Endodermal cell (in vitro differentiated cells): Measurements from ENCODE around the gene GARIN5A. TPM values are rescaled to one million over a fixed set of nuclear protein-coding genes. Genes with fewer than 3 reads are reported as not detected.
A peak's percentile ranks its signal among the peaks of the same experiment; 100 is the strongest.

Experiments
- DNase-seq: peaks from one replicate; pipeline ENCODE4 v3.0.0-alpha.2; 2017
- H3K27ac ChIP-seq: 2 replicates; pipeline ENCODE4 v1.5.1; 2013; ENCODE audit warnings: mild to moderate bottlenecking, low read depth, low read length, moderate library complexity
- H3K27me3 ChIP-seq: 2 replicates; pipeline ENCODE4 v1.6.1; 2013; ENCODE audit warnings: mild to moderate bottlenecking, low read length, moderate library complexity; ENCODE audit not compliant: insufficient read depth, control insufficient read depth, poor library complexity, severe bottlenecking
- H3K36me3 ChIP-seq: 2 replicates; pipeline ENCODE4 v1.7.0; 2013; ENCODE audit warnings: mild to moderate bottlenecking, low read length, moderate library complexity; ENCODE audit not compliant: control insufficient read depth, insufficient read depth
- H3K4me1 ChIP-seq: one replicate; pipeline ENCODE4 v1.7.0; 2013; ENCODE audit warnings: low read length; ENCODE audit not compliant: control insufficient read depth, insufficient read depth
- H3K4me3 ChIP-seq: 2 replicates; pipeline ENCODE4 v1.5.1; 2013; ENCODE audit warnings: mild to moderate bottlenecking, low read length, moderate library complexity
- H3K9ac ChIP-seq: 2 replicates; pipeline ENCODE4 v1.6.1; 2013; ENCODE audit warnings: mild to moderate bottlenecking, low read length, moderate library complexity; ENCODE audit not compliant: poor library complexity, severe bottlenecking; ENCODE audit errors: extremely low read depth
- H3K9me3 ChIP-seq: 2 replicates; pipeline ENCODE4 v1.6.1; 2013; ENCODE audit warnings: mild to moderate bottlenecking, low read length, moderate library complexity; ENCODE audit not compliant: control insufficient read depth
- H3K27ac Mint-ChIP-seq: 2 replicates; pipeline ENCODE4 v1.8.0; 2020; ENCODE audit warnings: mixed read lengths
- H3K27me3 Mint-ChIP-seq: 2 replicates; pipeline ENCODE4 v1.8.0; 2021; ENCODE audit warnings: mild to moderate bottlenecking, mixed read lengths; ENCODE audit not compliant: insufficient read depth
- H3K36me3 Mint-ChIP-seq: 2 replicates; pipeline ENCODE4 v1.8.0; 2020; ENCODE audit warnings: low read depth, mixed read lengths
- H3K4me1 Mint-ChIP-seq: 2 replicates; pipeline ENCODE4 v1.8.0; 2020; ENCODE audit warnings: mixed read lengths
- H3K4me3 Mint-ChIP-seq: 2 replicates; pipeline ENCODE4 v1.8.0; 2020; ENCODE audit warnings: mild to moderate bottlenecking, moderate library complexity, mixed read lengths
- H3K9me3 Mint-ChIP-seq: 2 replicates; pipeline ENCODE4 v1.8.0; 2020; ENCODE audit warnings: mild to moderate bottlenecking, mixed read lengths
- WGBS, 2 experiments: methylation state at CpG; one replicate each; pipeline versions ENCODE4 v1.1.5 to v1.1.7; 2013; ENCODE audit warnings: missing lambda C conversion rate in 2 of 2, mixed read lengths in 1 of 2; ENCODE audit not compliant: insufficient coverage in 1 of 2, insufficient read length in 1 of 2; 5-methylcytosine and 5-hydroxymethylcytosine counted together
- total RNA-seq, 2 donors: library from RNA; stranded (reverse); fragmentation: NEBNext Ultra II Directional in 1 of 2; extraction: Animal tissue kit (Norgen Biotek cat#: 25700) in 1 of 2; gene quantifications; 2 replicates in 1 of 2; 3 replicates in 1 of 2; pipeline ENCODE4 v1.2.1, GENCODE V29; 2021
- TF ChIP-seq, protein P1 (sequence below): fragments of 200-600 bp; sonication (generic); conservative IDR thresholded peaks from 2 replicates; pipeline ENCODE4 v1.5.0; 2021; ENCODE audit warnings: antibody characterized with exemption, mild to moderate bottlenecking

GARIN5A gene
- total RNA-seq, 2 donors from 2014 or later = 8.3 to 9.5 TPM

DNA sequence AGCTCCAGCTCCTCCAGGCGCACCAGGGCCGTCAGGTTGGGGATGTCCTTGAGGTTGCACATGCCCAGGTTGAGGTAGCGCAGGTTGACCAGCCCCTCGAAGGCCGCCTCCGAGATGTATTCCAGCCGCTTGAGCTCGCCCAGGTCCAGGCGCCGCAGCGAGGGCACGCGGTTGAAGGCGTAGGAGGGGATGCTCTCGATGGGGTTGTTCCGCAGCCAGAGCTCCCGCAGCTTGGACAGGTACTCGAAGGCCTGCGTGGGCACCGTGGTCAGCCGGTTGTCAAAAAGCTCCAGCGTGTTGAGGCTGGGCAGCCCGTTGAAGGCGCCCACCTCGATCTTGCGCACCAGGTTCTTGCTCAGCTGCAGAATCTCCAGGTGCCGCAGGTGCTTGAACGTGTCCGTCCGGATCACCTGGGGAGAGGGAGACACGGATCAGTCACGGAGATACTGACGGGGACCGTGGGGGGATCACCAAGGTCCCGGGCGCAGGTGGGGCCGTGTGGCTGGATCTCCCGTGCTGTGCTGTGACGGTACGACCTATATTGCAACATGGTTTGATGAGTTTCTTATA lies 42.4 kb upstream of the GARIN5A start:
- Mint-ChIP-seq H3K36me3 (no peaks in the 10 kb centered on the region), H3K4me1 (no peaks in the 10 kb centered on the region), H3K27me3 (peaks cover 33% of the 10 kb centered on the region), H3K9me3 (peaks cover 5% of the 10 kb centered on the region), H3K4me3 (no peak overlapping the region), H3K27ac (no peak overlapping the region)
- no peaks in the 10 kb centered on the region for H3K4me1 ChIP-seq
- WGBS, 2 experiments = 93 to 96% methylated on average over 33 to 40 of the region's 40 CpGs
- no peak overlapping the region for H3K4me3 ChIP-seq
- TF ChIP-seq, protein P1, sequence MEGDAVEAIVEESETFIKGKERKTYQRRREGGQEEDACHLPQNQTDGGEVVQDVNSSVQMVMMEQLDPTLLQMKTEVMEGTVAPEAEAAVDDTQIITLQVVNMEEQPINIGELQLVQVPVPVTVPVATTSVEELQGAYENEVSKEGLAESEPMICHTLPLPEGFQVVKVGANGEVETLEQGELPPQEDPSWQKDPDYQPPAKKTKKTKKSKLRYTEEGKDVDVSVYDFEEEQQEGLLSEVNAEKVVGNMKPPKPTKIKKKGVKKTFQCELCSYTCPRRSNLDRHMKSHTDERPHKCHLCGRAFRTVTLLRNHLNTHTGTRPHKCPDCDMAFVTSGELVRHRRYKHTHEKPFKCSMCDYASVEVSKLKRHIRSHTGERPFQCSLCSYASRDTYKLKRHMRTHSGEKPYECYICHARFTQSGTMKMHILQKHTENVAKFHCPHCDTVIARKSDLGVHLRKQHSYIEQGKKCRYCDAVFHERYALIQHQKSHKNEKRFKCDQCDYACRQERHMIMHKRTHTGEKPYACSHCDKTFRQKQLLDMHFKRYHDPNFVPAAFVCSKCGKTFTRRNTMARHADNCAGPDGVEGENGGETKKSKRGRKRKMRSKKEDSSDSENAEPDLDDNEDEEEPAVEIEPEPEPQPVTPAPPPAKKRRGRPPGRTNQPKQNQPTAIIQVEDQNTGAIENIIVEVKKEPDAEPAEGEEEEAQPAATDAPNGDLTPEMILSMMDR = no peak
- no peak overlapping the region for H3K27ac ChIP-seq
- no peaks in the 10 kb centered on the region for H3K9me3 ChIP-seq
- no peaks in the 10 kb centered on the region for H3K27me3 ChIP-seq
- no peak for DNase-seq
- H3K9ac ChIP-seq = no peak overlapping the region
- no peaks in the 10 kb centered on the region for H3K36me3 ChIP-seq

DNA sequence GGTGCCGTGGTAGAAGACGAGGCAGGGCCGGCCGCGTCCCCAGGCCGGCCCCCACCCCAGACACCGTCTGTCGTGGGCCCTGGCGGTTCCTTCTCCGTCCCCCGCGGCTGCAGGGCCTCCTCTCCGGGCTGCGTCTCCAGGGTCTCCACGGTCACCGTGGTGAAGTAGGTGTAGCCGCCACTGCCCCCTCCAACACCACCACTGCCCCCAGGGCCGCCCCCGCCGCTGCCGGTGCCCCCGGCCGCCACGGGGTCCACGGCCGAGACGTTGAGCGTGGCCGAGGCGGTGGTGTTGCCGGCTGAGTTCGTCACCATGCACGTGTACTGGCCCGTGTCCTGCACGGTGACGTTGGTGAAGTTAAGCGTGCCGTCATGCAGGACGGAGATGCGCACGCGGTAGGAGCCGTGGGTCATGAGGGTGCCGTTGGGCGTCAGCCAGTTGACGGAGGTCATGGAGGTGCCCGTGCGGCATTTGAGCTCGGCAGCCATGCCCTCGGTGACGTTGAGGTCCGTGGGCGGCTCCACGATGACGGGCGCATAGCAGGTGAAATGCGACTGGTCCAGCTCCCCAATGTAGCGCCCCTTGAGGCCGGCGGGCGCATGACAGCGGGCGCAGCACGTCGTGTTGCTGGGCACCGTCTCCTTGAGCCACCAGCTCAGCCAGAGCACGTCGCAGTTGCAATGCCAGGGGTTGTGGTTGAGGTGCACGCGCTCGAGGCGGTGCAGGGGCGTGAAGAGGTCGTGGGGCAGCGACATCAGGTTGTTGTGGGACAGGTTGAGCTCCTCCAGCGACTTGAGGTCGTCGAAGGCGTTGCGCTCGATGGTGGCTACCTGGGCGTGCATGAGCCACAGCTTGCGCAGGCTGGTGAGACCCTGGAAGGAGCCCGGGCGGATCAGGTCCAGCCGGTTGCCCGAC lies 41.7 kb upstream of the GARIN5A start:
- TF ChIP-seq, protein P1 = peak; percentile 66
- Histone ChIP-seq H3K36me3 (no peaks in the 10 kb centered on the region), H3K27ac (no peak overlapping the region), H3K9me3 (no peaks in the 10 kb centered on the region), H3K9ac (no peak overlapping the region), H3K27me3 (no peaks in the 10 kb centered on the region), H3K4me1 (no peaks in the 10 kb centered on the region), H3K4me3 (no peak overlapping the region)
- H3K4me3 Mint-ChIP-seq = no peak overlapping the region
- H3K36me3 Mint-ChIP-seq = no peaks in the 10 kb centered on the region
- H3K9me3 Mint-ChIP-seq = peaks cover 5% of the 10 kb centered on the region
- no peak overlapping the region for H3K27ac Mint-ChIP-seq
- peaks cover 38% of the 10 kb centered on the region for H3K27me3 Mint-ChIP-seq
- WGBS, 2 experiments = 93 to 95% methylated on average over 67 to 84 of the region's 87 CpGs
- DNase-seq = peak; percentile 81
- no peaks in the 10 kb centered on the region for H3K4me1 Mint-ChIP-seq

DNA sequence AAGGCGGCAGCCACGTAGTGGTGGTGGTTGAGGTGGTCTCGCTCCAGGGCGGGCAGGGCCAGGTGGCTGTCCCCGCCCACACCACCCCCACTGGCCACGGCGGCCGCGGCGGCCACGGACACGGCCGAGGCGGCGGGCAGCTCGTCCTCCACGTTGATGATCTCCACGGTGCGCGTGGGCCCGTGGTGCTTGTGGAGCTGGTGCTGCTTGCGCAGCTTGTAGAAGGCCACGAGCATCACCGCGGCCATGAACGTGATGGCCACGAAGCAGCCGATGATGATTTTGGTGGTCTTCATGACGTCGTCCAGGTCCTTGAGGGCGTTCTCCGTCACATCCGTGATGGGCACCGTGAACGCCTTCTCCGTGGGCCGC lies 41.0 kb upstream of the GARIN5A start:
- no peaks in the 10 kb centered on the region for H3K9me3 ChIP-seq
- no peaks in the 10 kb centered on the region for H3K36me3 ChIP-seq
- no peak overlapping the region for H3K4me3 ChIP-seq
- H3K9me3 Mint-ChIP-seq = peaks cover 5% of the 10 kb centered on the region
- H3K27ac ChIP-seq = no peak overlapping the region
- no peak overlapping the region for H3K4me3 Mint-ChIP-seq
- DNase-seq = peak; percentile 33
- peaks cover 44% of the 10 kb centered on the region for H3K27me3 Mint-ChIP-seq
- no peaks in the 10 kb centered on the region for H3K36me3 Mint-ChIP-seq
- TF ChIP-seq, protein P1 = no peak
- WGBS, 2 experiments = 89 to 95% methylated on average over 24 to 37 of the region's 37 CpGs
- H3K9ac ChIP-seq = no peak overlapping the region
- no peak overlapping the region for H3K27ac Mint-ChIP-seq
- no peaks in the 10 kb centered on the region for H3K4me1 Mint-ChIP-seq
- H3K27me3 ChIP-seq = no peaks in the 10 kb centered on the region
- no peaks in the 10 kb centered on the region for H3K4me1 ChIP-seq
